HL-60/S4 treated with phorbol 12-myristate 13-acetate at 8.2 ng/mL for 4 days and 3 days (cell line): ENCODE data around the gene TMEM151A.
"Not testable (repeated sequence)": the region's sequence is repeated elsewhere in the genome, so short reads cannot be mapped to it uniquely, and the experiment has no call there.

Source experiments
- in situ Hi-C: fragments of 300-500 bp; cut with MboI; formaldehyde crosslinking; loops from 2 replicates; pipeline ENCODE4 v1.15.0; 2022; ENCODE audit warnings: low sequenced_read_pairs

TMEM151A gene

DNA sequence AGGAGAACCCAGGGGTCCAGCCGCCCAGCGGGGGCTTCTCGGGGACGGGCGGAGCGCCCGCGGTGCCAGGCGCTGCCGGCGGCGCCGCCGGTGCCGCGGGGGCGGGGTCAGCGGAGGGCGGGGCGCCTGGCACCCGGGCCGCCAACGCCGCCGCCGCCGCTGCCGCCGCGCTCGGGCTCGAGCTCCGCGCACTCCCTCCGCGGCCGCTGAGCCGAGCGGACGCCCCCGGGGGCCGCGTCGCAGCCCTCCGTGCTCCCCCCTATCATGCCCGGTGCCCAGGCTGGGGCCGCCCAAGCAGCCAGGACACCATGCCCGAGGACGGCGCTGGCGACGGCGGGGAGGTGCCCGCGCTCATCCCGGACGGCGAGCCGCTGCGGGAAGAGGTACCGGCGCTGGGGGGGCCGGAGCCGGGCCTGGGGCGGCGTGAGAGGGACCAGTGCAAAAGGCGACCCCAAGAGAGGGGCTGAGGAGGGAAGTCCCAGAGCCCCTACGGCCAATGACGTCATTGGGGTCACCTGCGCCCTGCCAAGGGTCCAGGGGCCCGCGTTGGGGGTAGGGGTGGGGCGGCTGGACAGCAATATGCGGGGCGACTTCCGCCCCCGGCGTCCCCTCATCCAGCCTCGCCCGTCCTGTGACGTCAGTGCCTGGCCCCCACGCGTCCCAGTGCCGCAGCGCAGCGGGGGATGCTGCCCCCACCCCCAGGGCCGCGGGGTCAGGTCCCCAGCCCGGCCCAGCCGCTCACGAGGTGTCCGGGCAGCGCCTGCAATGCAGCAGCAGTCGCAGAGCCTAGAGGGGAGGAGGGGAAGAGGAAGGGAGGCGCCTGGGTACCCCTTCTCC, at the start of gene TMEM151A:
TMEM151A (plus strand) TSS at position 189 of the 837 bp plus-strand sequence; CDS start at position 309, 120 bp downstream.
- in situ Hi-C loops: no loop called here

DNA sequence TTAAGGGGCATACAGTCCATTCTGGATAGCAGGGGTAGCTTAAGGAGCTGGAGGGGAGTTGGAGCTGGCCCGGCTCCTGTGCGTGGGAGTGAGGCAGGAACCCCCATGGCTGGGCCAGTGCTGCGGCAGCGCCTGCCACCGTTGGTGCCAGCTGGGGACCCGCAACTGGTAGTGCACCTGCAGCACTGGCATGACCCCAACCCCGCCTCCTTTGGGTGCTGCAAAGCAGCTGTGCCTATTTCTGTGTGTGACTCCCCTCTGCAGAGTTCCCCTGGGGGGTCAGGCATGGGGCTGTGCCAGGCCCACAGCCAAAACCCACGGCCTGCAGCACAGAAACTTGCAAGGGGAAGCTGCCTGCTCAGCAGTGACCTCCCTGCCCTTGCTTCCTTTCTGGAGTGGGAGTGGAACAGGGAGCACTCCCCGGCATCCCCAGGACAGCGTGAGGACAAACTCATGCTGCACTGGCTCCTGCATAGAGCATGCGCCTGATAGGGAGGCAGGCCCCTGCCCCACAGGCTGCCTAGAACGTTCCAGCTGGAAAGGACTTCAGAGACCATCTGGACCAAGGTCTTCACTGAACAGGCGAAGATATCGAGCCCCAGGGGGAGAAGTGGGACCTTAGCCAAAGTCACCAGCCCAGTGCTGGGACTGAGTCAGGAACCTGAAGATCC, 49.5 kb upstream of the TMEM151A start:
- in situ Hi-C loops: no loop called here

- in situ Hi-C loops: no loop called here
These were observed 47.7 kb upstream of the TMEM151A start for GRCh38 chr11:66243782-66244535.

- in situ Hi-C loops: no loop called here
These were observed 44.4 kb upstream of the TMEM151A start for GRCh38 chr11:66247295-66247694.

GRCh38 chr11:66247801-66248200, 43.9 kb upstream of the TMEM151A start:
- in situ Hi-C loops: no loop called here

DNA sequence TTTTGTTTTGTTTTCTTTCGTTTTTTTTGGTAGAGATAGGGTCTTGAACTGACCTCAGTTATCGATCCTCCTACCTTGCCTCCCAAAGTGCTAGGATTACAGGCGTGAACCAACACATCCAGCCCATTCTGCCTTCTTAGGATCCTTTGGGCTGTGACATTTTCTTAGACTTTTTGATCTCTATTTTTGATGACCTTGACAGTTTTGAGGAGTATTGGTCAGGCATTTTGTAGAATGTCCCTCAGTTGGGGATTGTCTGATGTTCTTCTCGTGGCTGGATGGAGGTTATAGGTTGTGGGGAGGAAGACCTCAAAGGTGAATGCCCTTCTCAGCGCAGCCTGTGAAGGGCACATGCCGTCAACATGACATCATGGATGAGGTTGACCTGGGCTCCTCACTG, 42.8 kb upstream of the TMEM151A start:
- in situ Hi-C loops: no loop called here

DNA sequence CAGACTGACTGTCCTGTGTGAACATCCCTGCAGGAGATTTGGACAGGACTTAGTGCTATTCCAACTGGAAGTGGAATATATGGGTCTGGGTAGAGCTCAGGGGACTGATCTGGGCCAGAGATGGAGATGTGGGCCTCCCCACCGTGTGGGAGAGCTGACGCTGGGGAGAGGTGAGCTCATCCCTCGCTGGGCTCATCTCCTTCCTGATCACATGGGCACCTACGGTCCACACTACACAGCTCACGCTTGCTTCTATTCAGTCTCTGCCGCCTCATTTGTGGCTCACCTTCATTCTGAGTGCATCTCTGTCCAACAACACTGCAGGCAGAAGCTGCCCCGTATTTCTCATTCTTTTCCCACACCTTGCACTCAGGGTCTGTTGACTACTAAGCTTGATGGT, 39.9 kb upstream of the TMEM151A start:
- in situ Hi-C loops: no loop called here

GRCh38 chr11:66253081-66253480, 38.6 kb upstream of the TMEM151A start:
- in situ Hi-C loops: not testable (repeated sequence)

- in situ Hi-C loops: no loop called here
These were observed 33.2 kb upstream of the TMEM151A start for GRCh38 chr11:66258473-66258893.

DNA sequence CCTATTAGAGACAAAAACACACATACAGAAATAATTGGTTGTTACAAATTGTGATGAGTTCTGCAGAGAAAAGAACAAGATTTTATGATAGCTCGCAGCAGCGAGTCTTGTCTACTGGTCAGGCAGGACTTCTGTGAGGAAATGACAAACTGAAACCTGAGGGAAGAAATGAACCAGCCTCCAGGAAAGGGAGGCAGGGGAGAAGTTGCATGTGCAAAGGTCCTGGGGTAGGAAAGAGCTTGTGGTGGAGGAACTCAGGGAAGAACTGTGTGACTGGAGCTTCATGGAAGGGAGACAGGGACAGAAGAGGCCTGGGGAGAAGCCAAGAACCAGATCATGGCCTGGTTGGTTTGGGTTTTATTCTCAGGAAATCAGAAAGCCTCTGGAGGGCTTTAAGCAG, 32.5 kb upstream of the TMEM151A start:
- in situ Hi-C loops: no loop called here

- in situ Hi-C loops: no loop called here
These were observed 31.7 kb upstream of the TMEM151A start for GRCh38 chr11:66259956-66260355.

GRCh38 chr11:66261578-66261977, 30.1 kb upstream of the TMEM151A start:
- in situ Hi-C loops: no loop called here

- in situ Hi-C loops: no loop called here
These were observed 29.5 kb upstream of the TMEM151A start for GRCh38 chr11:66262191-66262590.

- in situ Hi-C loops: no loop called here
These were observed 29.0 kb upstream of the TMEM151A start for GRCh38 chr11:66262696-66263095.

DNA sequence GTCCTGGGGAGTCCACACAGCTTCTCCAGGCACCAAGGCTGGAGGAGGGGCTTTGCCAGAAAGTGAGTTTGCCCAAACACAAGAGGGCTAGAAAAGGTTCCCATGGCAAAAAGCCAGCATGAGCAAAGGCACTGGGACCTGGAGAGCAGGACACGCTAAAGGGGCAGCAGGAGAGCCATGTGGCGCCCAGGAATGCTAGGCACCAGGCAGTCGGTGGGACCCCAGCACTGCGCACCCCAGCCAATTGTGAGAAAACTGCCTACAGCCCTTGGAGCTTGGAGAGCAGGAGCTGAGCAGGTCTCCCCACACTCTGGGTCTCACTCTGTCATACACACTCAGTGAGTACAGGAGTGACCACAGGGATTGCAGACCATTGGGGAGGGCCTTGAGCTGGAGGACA, 28.5 kb upstream of the TMEM151A start:
- in situ Hi-C loops: no loop called here

- in situ Hi-C loops: no loop called here
These were observed 27.9 kb upstream of the TMEM151A start for GRCh38 chr11:66263785-66264184.

DNA sequence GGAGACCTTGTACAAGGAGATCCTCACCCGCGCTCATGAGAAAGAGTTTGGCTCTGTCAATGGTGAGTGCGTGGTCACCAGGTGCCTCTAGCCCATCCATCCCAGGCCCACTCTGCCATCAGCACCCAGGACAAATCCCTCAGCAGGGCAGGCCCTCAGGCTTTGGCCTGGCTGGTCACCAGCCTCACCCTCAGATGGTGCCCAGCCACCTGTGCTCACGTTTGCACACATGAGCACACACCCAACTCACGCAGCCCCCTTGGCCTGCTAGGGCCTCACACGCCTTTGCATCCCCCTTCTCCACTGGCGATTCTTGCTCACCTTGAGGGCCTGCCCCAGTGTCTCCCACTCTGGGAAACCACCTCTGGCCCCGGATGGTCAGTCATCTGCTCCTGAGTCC, 27.3 kb upstream of the TMEM151A start:
- in situ Hi-C loops: no loop called here

- in situ Hi-C loops: no loop called here
These were observed 26.8 kb upstream of the TMEM151A start for GRCh38 chr11:66264914-66265313.

GRCh38 chr11:66265531-66266377, 25.9 kb upstream of the TMEM151A start:
- in situ Hi-C loops: no loop called here

- in situ Hi-C loops: no loop called here
These were observed 25.2 kb upstream of the TMEM151A start for GRCh38 chr11:66266378-66267038.
